ENCODE results near the gene POLE.

POLE gene

GRCh38 chr12:132617822-132618682 is 69.1 kb downstream of the POLE start:
- in situ Hi-C loops (cut with MboI; ENCODE audit: low sequenced_read_pairs) = no loop called here

GRCh38 chr12:132617135-132617701 is 69.9 kb downstream of the POLE start:
- in situ Hi-C loops (cut with MboI; ENCODE audit: low sequenced_read_pairs) = no loop called here

GRCh38 chr12:132615579-132616038 is 71.5 kb downstream of the POLE start:
- in situ Hi-C loops (cut with MboI; ENCODE audit: low sequenced_read_pairs) = no loop called here

- in situ Hi-C loops (cut with MboI; ENCODE audit: low sequenced_read_pairs) = no loop called here
These were observed 72.1 kb downstream of the POLE start for GRCh38 chr12:132614861-132615578.

- in situ Hi-C loops (cut with MboI; ENCODE audit: low sequenced_read_pairs) = no loop called here
These were observed 73.1 kb downstream of the POLE start for GRCh38 chr12:132614029-132614428.

- in situ Hi-C loops (cut with MboI; ENCODE audit: low sequenced_read_pairs) = no loop called here
These were observed 75.5 kb downstream of the POLE start for GRCh38 chr12:132611620-132612019.

GRCh38 chr12:132610866-132611602 is 76.1 kb downstream of the POLE start:
- in situ Hi-C loops (cut with MboI; ENCODE audit: low sequenced_read_pairs) = no loop called here

- in situ Hi-C loops (cut with MboI; ENCODE audit: low sequenced_read_pairs) = no loop called here
These were observed 76.9 kb downstream of the POLE start, which contains the start of gene LRCOL1 for GRCh38 chr12:132610051-132610759. Gene LRCOL1, minus strand, starts transcription at chr12:132610582. Its CDS starts 4,331 bp downstream, at chr12:132606251.

- in situ Hi-C loops (cut with MboI; ENCODE audit: low sequenced_read_pairs) = no loop called here
These were observed 78.6 kb downstream of the POLE start for GRCh38 chr12:132608231-132609171.

- in situ Hi-C loops (cut with MboI; ENCODE audit: low sequenced_read_pairs) = no loop called here
These were observed 80.2 kb downstream of the POLE start for GRCh38 chr12:132606927-132607326.

GRCh38 chr12:132606466-132606865 is 80.7 kb downstream of the POLE start:
- in situ Hi-C loops (cut with MboI; ENCODE audit: low sequenced_read_pairs) = no loop called here

GRCh38 chr12:132605892-132606291 is 81.2 kb downstream of the POLE start:
- in situ Hi-C loops (cut with MboI; ENCODE audit: low sequenced_read_pairs) = no loop called here

GRCh38 chr12:132604668-132605441 is 82.3 kb downstream of the POLE start:
- in situ Hi-C loops (cut with MboI; ENCODE audit: low sequenced_read_pairs) = no loop called here

- in situ Hi-C loops (cut with MboI; ENCODE audit: low sequenced_read_pairs) = no loop called here
These were observed 83.0 kb downstream of the POLE start for GRCh38 chr12:132604151-132604618.

GRCh38 chr12:132603240-132604150 is 83.6 kb downstream of the POLE start:
- in situ Hi-C loops (cut with MboI; ENCODE audit: low sequenced_read_pairs) = no loop called here

- in situ Hi-C loops (cut with MboI; ENCODE audit: low sequenced_read_pairs) = no loop called here
These were observed 84.4 kb downstream of the POLE start for GRCh38 chr12:132602572-132603239.
